ENCODE measurements around the gene DUSP8.
"Not testable (repeated sequence)": the region's sequence is repeated elsewhere in the genome, so short reads cannot be mapped to it uniquely, and the experiment has no call there.

DUSP8 gene

GRCh38 chr11:1511937-1512496, 60.1 kb downstream of the DUSP8 start:
- in situ Hi-C loops (cut with MboI; ENCODE audit: low sequenced_read_pairs, unreplicated experiment) = no loop called here
- TF ChIP-seq, protein P1, sequence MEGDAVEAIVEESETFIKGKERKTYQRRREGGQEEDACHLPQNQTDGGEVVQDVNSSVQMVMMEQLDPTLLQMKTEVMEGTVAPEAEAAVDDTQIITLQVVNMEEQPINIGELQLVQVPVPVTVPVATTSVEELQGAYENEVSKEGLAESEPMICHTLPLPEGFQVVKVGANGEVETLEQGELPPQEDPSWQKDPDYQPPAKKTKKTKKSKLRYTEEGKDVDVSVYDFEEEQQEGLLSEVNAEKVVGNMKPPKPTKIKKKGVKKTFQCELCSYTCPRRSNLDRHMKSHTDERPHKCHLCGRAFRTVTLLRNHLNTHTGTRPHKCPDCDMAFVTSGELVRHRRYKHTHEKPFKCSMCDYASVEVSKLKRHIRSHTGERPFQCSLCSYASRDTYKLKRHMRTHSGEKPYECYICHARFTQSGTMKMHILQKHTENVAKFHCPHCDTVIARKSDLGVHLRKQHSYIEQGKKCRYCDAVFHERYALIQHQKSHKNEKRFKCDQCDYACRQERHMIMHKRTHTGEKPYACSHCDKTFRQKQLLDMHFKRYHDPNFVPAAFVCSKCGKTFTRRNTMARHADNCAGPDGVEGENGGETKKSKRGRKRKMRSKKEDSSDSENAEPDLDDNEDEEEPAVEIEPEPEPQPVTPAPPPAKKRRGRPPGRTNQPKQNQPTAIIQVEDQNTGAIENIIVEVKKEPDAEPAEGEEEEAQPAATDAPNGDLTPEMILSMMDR (IDR thresholded peaks at IDR 0.05; ENCODE audit: borderline replicate concordance, control extremely low read depth, extremely low read depth, insufficient read depth, missing control alignments) = no peak
- no peak for DNase-seq (ENCODE audit: low spot score)

- in situ Hi-C loops (cut with MboI; ENCODE audit: low sequenced_read_pairs, unreplicated experiment) = no loop called here
- TF ChIP-seq, protein P1 (IDR thresholded peaks at IDR 0.05; ENCODE audit: borderline replicate concordance, control extremely low read depth, extremely low read depth, insufficient read depth, missing control alignments) = no peak
- DNase-seq (ENCODE audit: low spot score) = no peak
These were observed 61.1 kb downstream of the DUSP8 start for GRCh38 chr11:1510928-1511327.

DNA sequence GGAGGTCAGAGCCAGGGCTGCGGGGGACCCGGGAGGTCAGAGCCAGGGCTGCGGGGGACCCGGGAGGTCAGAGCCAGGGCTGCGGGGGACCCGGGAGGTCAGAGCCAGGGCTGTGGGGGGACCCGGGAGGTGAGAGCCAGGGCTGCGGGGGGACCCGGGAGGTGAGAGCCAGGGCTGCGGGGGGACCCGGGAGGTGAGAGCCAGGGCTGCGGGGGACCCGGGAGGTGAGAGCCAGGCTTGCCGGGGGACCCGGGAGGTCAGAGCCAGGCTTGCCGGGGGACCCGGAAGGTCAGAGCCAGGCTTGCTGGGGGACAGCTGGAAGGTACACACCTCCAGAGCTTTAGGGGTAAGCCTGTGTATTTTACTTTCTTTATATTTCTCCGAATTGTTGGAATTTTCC, 61.7 kb downstream of the DUSP8 start:
- in situ Hi-C loops (cut with MboI; ENCODE audit: low sequenced_read_pairs, unreplicated experiment) = not testable (repeated sequence)

GRCh38 chr11:1509626-1510255, 62.3 kb downstream of the DUSP8 start:
- no peak for DNase-seq (ENCODE audit: low spot score)
- TF ChIP-seq, protein P1 (IDR thresholded peaks at IDR 0.05; ENCODE audit: borderline replicate concordance, control extremely low read depth, extremely low read depth, insufficient read depth, missing control alignments) = no peak
- in situ Hi-C loops (cut with MboI; ENCODE audit: low sequenced_read_pairs, unreplicated experiment) = no loop called here

More for the DNA sequence above, 61.7 kb downstream of the DUSP8 start:
- not testable (repeated sequence) for DNase-seq (ENCODE audit: low spot score)

GRCh38 chr11:1508986-1509385, 63.1 kb downstream of the DUSP8 start:
- in situ Hi-C loops (cut with MboI; ENCODE audit: low sequenced_read_pairs, unreplicated experiment) = no loop called here
- no peak for DNase-seq (ENCODE audit: low spot score)
- TF ChIP-seq, protein P1 (IDR thresholded peaks at IDR 0.05; ENCODE audit: borderline replicate concordance, control extremely low read depth, extremely low read depth, insufficient read depth, missing control alignments) = no peak

DNA sequence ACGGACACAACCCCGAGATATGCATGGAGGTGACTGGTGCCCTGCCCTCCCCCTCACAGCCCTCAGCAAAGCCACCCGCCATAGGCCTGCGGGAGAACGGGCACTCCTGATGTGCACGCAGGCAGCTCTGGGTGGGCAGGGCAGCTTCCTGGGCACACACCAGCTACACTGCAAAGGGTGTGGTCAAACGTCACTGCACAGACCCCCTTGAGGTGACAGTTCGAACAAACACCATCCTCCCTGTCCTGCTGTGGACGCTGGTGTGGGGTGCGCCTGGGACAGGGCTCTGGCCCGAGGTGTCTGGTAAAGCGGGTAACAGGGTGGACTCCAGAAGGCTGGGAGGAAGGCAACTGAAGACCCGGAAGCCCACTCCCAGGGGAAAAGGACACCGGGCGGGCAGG, 63.6 kb downstream of the DUSP8 start:
- TF ChIP-seq, protein P1 (IDR thresholded peaks at IDR 0.05; ENCODE audit: borderline replicate concordance, control extremely low read depth, extremely low read depth, insufficient read depth, missing control alignments) = no peak
- DNase-seq (ENCODE audit: low spot score) = no peak
- in situ Hi-C loops (cut with MboI; ENCODE audit: low sequenced_read_pairs, unreplicated experiment) = no loop called here

- TF ChIP-seq, protein P1 (IDR thresholded peaks at IDR 0.05; ENCODE audit: borderline replicate concordance, control extremely low read depth, extremely low read depth, insufficient read depth, missing control alignments) = no peak
- in situ Hi-C loops (cut with MboI; ENCODE audit: low sequenced_read_pairs, unreplicated experiment) = no loop called here
- DNase-seq (ENCODE audit: low spot score) = no peak
These were observed 64.5 kb downstream of the DUSP8 start for GRCh38 chr11:1507381-1508140.

All from GM13976 (cell line).